SK-N-SH (cell line): Measurements from ENCODE around the gene PKNOX2.

Source experiments
- CTCF ChIP-seq: fragments of 200-600 bp; sonication (generic); IDR thresholded peaks from 2 replicates; pipeline ENCODE4 v1.6.1; 2017; ENCODE audit warnings: antibody characterized with exemption, mild to moderate bottlenecking, moderate library complexity
- EZH2phosphoT487 ChIP-seq: fragments of 200-600 bp; sonication (generic); IDR thresholded peaks from 2 replicates; pipeline ENCODE4 v1.6.1; 2017; ENCODE audit warnings: low read depth, mixed run types, mild to moderate bottlenecking, antibody characterized with exemption, moderate library complexity, borderline replicate concordance
- MAX ChIP-seq: IDR thresholded peaks from 2 replicates; pipeline ENCODE4 v1.4.0; 2012; ENCODE audit warnings: low read depth
- RAD21 ChIP-seq: IDR thresholded peaks from 2 replicates; pipeline ENCODE4 v1.6.1; 2012; ENCODE audit warnings: mild to moderate bottlenecking, low read length
- RCOR1 ChIP-seq: fragments of 150-350 bp; IDR thresholded peaks from 2 replicates; pipeline ENCODE4 v1.6.1; 2017; ENCODE audit warnings: antibody characterized with exemption, low read length
- USF2 ChIP-seq: fragments of 150-350 bp; IDR thresholded peaks from 2 replicates; pipeline ENCODE4 v1.6.1; 2017; ENCODE audit warnings: antibody characterized with exemption, low read length, low read depth, borderline replicate concordance

- TF ChIP-seq RCOR1: no peak
- TF ChIP-seq CTCF: no peak
- TF ChIP-seq EZH2phosphoT487: no peak
- TF ChIP-seq USF2: no peak
- no peak for TF ChIP-seq MAX
- TF ChIP-seq RAD21: no peak
These were observed 16.1 kb downstream of the PKNOX2 start for GRCh38 chr11:125180413-125181305.
